ENCODE measurements around the gene BZW2.

Gene BZW2

GRCh38 chr7:16702441-16702840 is 56.5 kb downstream of the BZW2 start:
- peak; percentile 13 to 49 for DNase-seq
- TF ChIP-seq POLR2A (IDR thresholded peaks at IDR 0.05; ENCODE audit: low read length), result no peak
- TF ChIP-seq GATA1 (IDR thresholded peaks at IDR 0.05; ENCODE audit: low read depth, low read length), result no peak

GRCh38 chr7:16708511-16708910 is 62.5 kb downstream of the BZW2 start:
- no peak for DNase-seq
- TF ChIP-seq POLR2A (IDR thresholded peaks at IDR 0.05; ENCODE audit: low read length) (no peak), GATA1 (IDR thresholded peaks at IDR 0.05; ENCODE audit: low read depth, low read length) (no peak)

GRCh38 chr7:16708980-16709379 is 63.0 kb downstream of the BZW2 start:
- no peak for TF ChIP-seq POLR2A (IDR thresholded peaks at IDR 0.05; ENCODE audit: low read length)
- no peak for TF ChIP-seq GATA1 (IDR thresholded peaks at IDR 0.05; ENCODE audit: low read depth, low read length)
- DNase-seq, result peak; percentile 9 to 54

GRCh38 chr7:16710651-16711050 is 64.7 kb downstream of the BZW2 start:
- TF ChIP-seq POLR2A (IDR thresholded peaks at IDR 0.05; ENCODE audit: low read length), result no peak
- TF ChIP-seq GATA1 (IDR thresholded peaks at IDR 0.05; ENCODE audit: low read depth, low read length), result no peak
- no peak for DNase-seq

- DNase-seq, result no peak
- TF ChIP-seq GATA1 (IDR thresholded peaks at IDR 0.05; ENCODE audit: low read depth, low read length) (no peak), POLR2A (IDR thresholded peaks at IDR 0.05; ENCODE audit: low read length) (no peak)
Observed at GRCh38 chr7:16711730-16712129, 65.7 kb downstream of the BZW2 start.

- TF ChIP-seq POLR2A (IDR thresholded peaks at IDR 0.05; ENCODE audit: low read length), result no peak
Observed at GRCh38 chr7:16712916-16713315, 66.9 kb downstream of the BZW2 start.

GRCh38 chr7:16715928-16716327 is 69.9 kb downstream of the BZW2 start:
- no peak for TF ChIP-seq POLR2A (IDR thresholded peaks at IDR 0.05; ENCODE audit: low read length)
- no peak for TF ChIP-seq GATA1 (IDR thresholded peaks at IDR 0.05; ENCODE audit: low read depth, low read length)
- no peak for DNase-seq

More at GRCh38 chr7:16712916-16713315, 66.9 kb downstream of the BZW2 start:
- peak in 1 of 2 experiments; percentile 13 for DNase-seq

- TF ChIP-seq POLR2A (IDR thresholded peaks at IDR 0.05; ENCODE audit: low read length) (no peak), GATA1 (IDR thresholded peaks at IDR 0.05; ENCODE audit: low read depth, low read length) (no peak)
- DNase-seq, result no peak
Observed at GRCh38 chr7:16718111-16718656, 72.2 kb downstream of the BZW2 start.

- TF ChIP-seq GATA1 (IDR thresholded peaks at IDR 0.05; ENCODE audit: low read depth, low read length), result no peak
- no peak for TF ChIP-seq POLR2A (IDR thresholded peaks at IDR 0.05; ENCODE audit: low read length)
- DNase-seq, result peak; percentile 52 to 59
Observed at GRCh38 chr7:16719699-16720098, 73.7 kb downstream of the BZW2 start.

- no peak for DNase-seq
- TF ChIP-seq GATA1 (IDR thresholded peaks at IDR 0.05; ENCODE audit: low read depth, low read length) (no peak), POLR2A (IDR thresholded peaks at IDR 0.05; ENCODE audit: low read length) (no peak)
Observed at GRCh38 chr7:16721541-16721940, 75.6 kb downstream of the BZW2 start.

GRCh38 chr7:16724344-16724743 is 78.4 kb downstream of the BZW2 start:
- TF ChIP-seq POLR2A (IDR thresholded peaks at IDR 0.05; ENCODE audit: low read length), result no peak
- no peak for TF ChIP-seq GATA1 (IDR thresholded peaks at IDR 0.05; ENCODE audit: low read depth, low read length)
- no peak for DNase-seq

- no peak for DNase-seq
- TF ChIP-seq GATA1 (IDR thresholded peaks at IDR 0.05; ENCODE audit: low read depth, low read length) (no peak), POLR2A (IDR thresholded peaks at IDR 0.05; ENCODE audit: low read length) (no peak)
Observed at GRCh38 chr7:16726189-16726588, 80.2 kb downstream of the BZW2 start.

GRCh38 chr7:16727736-16728135 is 81.8 kb downstream of the BZW2 start:
- peak in 1 of 2 experiments; percentile 11 for DNase-seq

GRCh38 chr7:16728811-16729210 is 82.8 kb downstream of the BZW2 start:
- DNase-seq, result peak in 1 of 2 experiments; percentile 9
- no peak for TF ChIP-seq GATA1 (IDR thresholded peaks at IDR 0.05; ENCODE audit: low read depth, low read length)
- TF ChIP-seq POLR2A (IDR thresholded peaks at IDR 0.05; ENCODE audit: low read length), result no peak

More at GRCh38 chr7:16727736-16728135, 81.8 kb downstream of the BZW2 start:
- TF ChIP-seq POLR2A (IDR thresholded peaks at IDR 0.05; ENCODE audit: low read length) (no peak), GATA1 (IDR thresholded peaks at IDR 0.05; ENCODE audit: low read depth, low read length) (no peak)

GRCh38 chr7:16729541-16729940 is 83.6 kb downstream of the BZW2 start:
- no peak for TF ChIP-seq POLR2A (IDR thresholded peaks at IDR 0.05; ENCODE audit: low read length)
- DNase-seq, result no peak

GRCh38 chr7:16730937-16731336 is 85.0 kb downstream of the BZW2 start:
- no peak for DNase-seq
- TF ChIP-seq POLR2A (IDR thresholded peaks at IDR 0.05; ENCODE audit: low read length), result no peak
- TF ChIP-seq GATA1 (IDR thresholded peaks at IDR 0.05; ENCODE audit: low read depth, low read length), result no peak
